Stomach smooth muscle (tissue), 2 donors: ENCODE measurements around the gene ADARB2.

Experiments
- H3K27ac ChIP-seq: one replicate; pipeline ENCODE4 v1.7.0; 2013; ENCODE audit warnings: mild to moderate bottlenecking, low read length, inconsistent platforms
- H3K27me3 ChIP-seq, 2 donors: one replicate each; pipeline ENCODE4 v1.7.0; 2013; ENCODE audit warnings: low read length in 2 of 2; ENCODE audit not compliant: insufficient read depth in 2 of 2, control insufficient read depth in 1 of 2
- H3K36me3 ChIP-seq, 2 donors: one replicate each; pipeline ENCODE4 v1.7.0; 2013; ENCODE audit warnings: low read length in 2 of 2; ENCODE audit not compliant: control insufficient read depth in 2 of 2, insufficient read depth in 2 of 2
- H3K4me1 ChIP-seq: one replicate; pipeline ENCODE4 v1.7.0; 2013; ENCODE audit warnings: low read length; ENCODE audit not compliant: control insufficient read depth, insufficient read depth
- H3K4me3 ChIP-seq, 2 donors: one replicate each; pipeline ENCODE4 v1.7.0; 2013; ENCODE audit warnings: low read length in 2 of 2
- H3K9ac ChIP-seq, 2 donors: one replicate each; pipeline ENCODE4 v1.7.0; 2013; ENCODE audit warnings: low read length in 2 of 2, mild to moderate bottlenecking in 1 of 2
- H3K9me3 ChIP-seq, 2 donors: one replicate each; pipeline ENCODE4 v1.7.0; 2013; ENCODE audit warnings: low read length in 2 of 2; ENCODE audit not compliant: control insufficient read depth in 2 of 2
- donor health status: healthy.
- donor health status: Pancreatic carcinoma.

The ADARB2 gene

DNA sequence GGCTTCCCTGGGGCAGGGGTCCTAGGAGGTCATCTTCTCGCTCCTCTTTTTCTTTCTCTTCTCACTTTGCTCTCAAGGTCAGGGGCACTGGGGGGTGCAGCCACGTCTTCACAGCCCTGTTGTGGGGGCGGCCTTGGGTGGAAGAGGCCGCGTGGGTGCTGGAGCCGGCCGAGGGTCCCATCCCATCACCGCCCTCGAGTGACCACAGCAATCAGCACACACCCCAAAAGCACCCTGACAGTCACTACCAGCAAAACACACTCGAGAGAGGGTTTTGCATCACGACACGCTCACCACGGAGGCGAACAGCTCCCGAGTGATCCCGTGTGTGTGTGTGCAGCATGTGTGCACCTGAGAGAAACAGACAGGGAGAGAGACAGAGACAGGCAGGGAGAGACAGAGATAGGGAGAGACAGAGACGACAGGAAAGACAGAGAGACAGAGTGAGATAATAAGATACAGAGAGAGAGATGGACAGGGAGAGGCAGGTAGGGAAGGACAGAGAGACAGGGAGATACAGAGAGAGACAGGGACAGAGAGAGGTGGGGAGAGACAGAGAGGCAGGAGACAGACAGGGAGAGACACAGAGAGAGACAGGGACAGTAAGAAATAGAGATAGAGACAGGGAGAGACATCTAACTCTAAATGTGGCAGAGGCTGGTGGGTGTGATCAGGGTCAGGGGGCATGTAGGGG lies 580.3 kb downstream of the ADARB2 start:
- Histone ChIP-seq H3K9me3 (no peaks in the 10 kb centered on the region), H3K4me3 (no peak overlapping the region), H3K9ac (no peak overlapping the region), H3K27ac (no peak overlapping the region), H3K4me1 (no peaks in the 10 kb centered on the region), H3K27me3 (peaks cover 0 to 3% of the 10 kb centered on the region in 2 donors), H3K36me3 (no peaks in the 10 kb centered on the region)

DNA sequence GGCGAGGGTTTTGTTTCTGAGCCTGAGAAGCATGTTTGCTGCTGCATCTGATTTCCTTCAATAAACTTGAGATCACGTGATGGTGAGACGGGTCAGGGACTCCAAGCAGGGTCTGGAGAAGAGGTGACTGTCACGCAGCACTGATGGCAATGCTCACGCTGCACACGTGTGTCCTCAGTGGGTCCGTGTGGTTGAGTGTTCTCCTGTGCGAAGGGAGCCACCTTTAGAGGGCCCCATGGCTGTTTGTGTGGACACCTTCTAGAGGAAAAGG lies 580.8 kb downstream of the ADARB2 start:
- Histone ChIP-seq H3K27ac (no peak overlapping the region), H3K4me3 (no peak overlapping the region), H3K36me3 (no peaks in the 10 kb centered on the region), H3K9me3 (no peaks in the 10 kb centered on the region), H3K4me1 (no peaks in the 10 kb centered on the region), H3K27me3 (peaks cover 0 to 3% of the 10 kb centered on the region in 2 donors), H3K9ac (no peak overlapping the region)

DNA sequence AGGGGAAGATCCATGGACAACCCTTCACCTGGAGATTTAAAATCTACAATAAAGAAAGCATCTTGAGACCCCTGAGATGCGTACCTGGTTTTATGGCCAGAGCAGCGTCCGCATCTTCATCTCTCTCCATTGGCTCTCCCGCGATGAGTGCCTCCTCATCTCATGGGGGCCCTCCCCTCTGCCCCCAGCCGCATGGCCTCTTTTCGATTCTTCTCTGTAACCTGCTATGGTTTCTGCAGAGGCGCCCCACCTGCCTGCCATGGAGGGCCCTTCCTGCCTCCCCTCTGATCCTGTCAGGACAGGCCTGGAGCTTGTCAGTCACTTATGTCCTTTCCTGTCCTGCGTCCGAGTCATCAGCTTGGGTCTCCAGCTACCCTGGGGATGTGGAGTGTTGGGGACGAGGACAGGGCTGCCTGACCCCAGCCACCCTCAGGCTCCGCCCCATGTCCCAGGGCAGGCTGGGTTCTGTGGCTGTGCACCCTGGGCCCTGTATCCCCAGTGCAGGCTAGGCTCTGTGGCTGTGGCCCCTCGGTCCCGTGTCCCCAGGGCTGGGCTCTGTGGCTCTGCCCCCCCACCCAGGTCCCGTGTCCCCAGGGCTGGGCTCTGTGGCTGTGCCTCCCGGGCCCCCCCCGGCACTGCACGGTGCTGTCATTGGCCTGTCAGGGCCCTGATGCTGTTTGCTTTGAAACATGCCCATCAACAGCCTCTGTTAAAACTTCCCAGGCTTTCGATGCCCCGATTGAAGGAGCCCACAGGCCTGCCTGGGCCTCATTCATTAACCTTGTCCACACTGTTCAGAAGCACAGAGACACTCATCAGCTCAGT lies 581.3 kb downstream of the ADARB2 start:
- H3K27ac ChIP-seq, result no peak overlapping the region
- no peaks in the 10 kb centered on the region for H3K36me3 ChIP-seq
- no peaks in the 10 kb centered on the region for H3K9me3 ChIP-seq
- no peak overlapping the region for H3K9ac ChIP-seq
- no peak overlapping the region for H3K4me3 ChIP-seq
- H3K4me1 ChIP-seq, result no peaks in the 10 kb centered on the region
- peaks cover 0 to 3% of the 10 kb centered on the region in 2 donors for H3K27me3 ChIP-seq

DNA sequence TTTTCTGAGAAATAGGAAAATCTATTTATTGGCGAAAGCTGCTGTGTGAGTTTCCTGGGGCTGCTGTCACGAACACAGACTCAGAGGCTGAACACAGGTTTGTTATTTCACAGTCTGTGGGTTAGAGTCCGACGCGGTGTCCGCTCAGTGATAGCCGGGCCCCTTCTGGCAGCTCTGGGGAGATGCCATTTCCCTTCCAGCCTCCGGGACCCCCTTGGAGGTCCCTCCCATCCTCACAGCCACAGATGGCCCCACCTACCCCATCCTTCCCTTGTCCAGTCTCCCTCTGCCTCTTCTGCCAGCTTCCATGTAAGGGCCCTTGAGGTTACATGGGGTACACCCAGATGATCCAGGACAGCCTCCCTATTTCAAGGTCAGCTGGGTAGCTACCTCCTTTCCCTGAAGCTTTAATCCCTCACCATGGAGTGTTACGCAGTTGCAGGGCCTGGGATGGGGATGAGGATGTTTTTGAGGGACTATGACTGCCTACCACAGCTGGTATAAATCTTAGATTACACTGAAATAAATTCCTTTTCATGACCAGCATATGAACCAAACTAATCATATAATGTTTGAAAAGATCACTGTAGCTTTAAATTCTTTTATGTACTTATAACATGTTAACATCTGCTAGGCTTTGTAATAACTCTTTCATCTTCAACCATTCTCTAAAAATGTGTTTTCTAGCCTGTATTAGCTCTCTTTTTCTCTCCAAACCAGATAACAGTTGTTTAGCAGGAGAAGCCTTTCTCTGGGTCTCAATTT lies 582.6 kb downstream of the ADARB2 start:
- Histone ChIP-seq H3K36me3 (no peaks in the 10 kb centered on the region), H3K9ac (no peak overlapping the region), H3K27me3 (peaks cover 5 to 8% of the 10 kb centered on the region in 2 donors)

DNA sequence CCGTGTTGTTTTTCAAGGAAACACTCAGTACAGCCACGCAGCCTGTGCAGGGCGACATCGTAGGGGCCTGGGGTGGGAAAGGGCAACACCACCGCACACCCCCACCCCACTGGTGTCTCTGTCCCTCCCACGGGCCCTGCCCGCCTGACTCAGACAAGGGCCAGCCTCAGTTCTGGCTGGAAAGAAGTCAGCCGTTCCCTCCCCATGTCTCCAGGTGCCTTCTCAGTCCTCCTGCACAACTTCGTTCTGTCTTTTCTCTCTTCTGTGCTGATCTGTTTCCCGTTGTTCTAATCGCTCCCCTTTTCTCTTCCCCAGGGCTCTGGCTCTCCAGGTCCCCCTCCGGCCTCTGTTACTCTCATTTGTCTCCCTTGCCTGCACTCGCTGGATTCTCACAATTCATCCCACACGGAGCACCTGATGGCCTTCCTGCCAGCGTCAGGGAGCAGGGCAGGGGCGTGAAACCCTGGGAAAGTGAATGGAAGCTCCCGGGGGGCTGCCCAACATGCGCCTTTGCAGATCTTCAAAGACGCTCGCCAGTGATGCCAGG lies 583.4 kb downstream of the ADARB2 start:
- H3K27ac ChIP-seq, result no peak overlapping the region
- H3K36me3 ChIP-seq, result no peaks in the 10 kb centered on the region
- no peak overlapping the region for H3K4me3 ChIP-seq
- H3K9me3 ChIP-seq, result no peaks in the 10 kb centered on the region
- peaks cover 5 to 8% of the 10 kb centered on the region in 2 donors for H3K27me3 ChIP-seq
- no peak overlapping the region for H3K9ac ChIP-seq
- H3K4me1 ChIP-seq, result no peaks in the 10 kb centered on the region

More for the DNA sequence above, 582.6 kb downstream of the ADARB2 start:
- no peak overlapping the region for H3K27ac ChIP-seq
- no peaks in the 10 kb centered on the region for H3K9me3 ChIP-seq
- H3K4me1 ChIP-seq, result no peaks in the 10 kb centered on the region
- no peak overlapping the region for H3K4me3 ChIP-seq

DNA sequence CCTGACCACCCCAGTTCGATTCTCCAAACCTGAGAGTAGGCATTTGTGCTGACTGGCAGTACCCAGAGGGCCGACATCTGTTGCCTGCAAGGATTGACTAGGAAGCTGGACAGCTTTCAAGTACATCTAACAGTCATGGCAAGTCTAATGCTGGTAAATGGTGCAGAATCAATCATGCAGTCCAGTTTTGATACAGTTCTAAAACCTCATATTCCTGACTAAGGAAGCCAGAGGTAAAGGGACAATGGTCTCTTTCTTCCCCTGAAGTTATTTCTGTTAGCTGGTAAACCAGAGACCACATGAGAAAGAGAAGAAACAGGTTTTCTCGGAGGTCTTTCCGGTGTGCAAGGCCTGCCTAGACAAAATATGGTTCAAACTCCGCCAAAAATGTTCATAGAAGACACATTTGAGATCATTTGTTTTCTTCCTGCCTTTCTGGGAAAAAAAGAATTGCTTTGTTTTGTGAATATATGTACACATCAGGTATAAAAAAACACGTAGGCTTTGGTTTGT lies 584.0 kb downstream of the ADARB2 start:
- H3K9me3 ChIP-seq, result no peaks in the 10 kb centered on the region
- no peaks in the 10 kb centered on the region for H3K36me3 ChIP-seq
- H3K27ac ChIP-seq, result no peak overlapping the region
- no peak overlapping the region for H3K9ac ChIP-seq
- H3K4me1 ChIP-seq, result no peaks in the 10 kb centered on the region
- H3K27me3 ChIP-seq, result peaks cover 5 to 8% of the 10 kb centered on the region in 2 donors
- no peak overlapping the region for H3K4me3 ChIP-seq

DNA sequence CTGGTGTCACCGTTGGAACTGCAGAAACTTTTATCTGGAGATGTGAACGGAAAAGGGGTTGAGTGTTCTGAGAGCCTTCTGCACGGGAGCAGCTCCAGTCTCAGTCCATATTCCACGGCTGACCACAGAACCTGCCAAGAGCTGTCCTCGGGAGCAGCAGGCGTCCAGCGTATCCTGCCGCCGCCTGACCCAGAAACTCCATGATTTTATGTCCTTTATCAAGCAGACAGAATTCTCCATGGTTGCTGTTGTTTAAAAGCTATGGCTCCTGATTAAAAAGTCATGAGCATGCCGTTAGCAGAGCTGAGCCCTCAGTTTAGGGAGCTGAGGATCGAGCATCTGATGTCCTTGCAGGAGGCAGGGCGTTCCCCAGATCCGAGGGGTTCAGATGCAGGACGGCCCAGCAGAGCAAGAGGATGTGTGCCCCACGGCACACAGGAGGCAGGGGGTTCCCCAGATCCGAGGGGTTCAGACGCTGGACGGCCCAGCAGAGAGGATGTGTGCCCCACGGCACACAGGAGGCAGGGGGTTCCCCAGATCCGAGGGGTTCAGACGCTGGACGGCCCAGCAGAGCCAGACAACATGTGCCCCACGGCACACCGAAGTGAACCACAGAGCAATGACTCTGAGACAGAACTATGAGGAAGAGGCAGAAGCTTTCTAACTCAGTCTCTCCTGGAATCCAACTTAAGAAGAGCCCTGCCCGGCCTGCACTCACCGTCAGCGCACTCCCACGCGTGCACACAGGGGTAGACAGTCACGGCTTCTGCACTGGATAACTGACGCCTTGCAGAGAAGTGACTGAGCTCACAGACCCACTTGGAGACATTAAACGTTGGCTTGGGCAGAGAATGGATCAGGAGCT lies 584.7 kb downstream of the ADARB2 start:
- H3K9ac ChIP-seq, result no peak overlapping the region
- no peaks in the 10 kb centered on the region for H3K4me1 ChIP-seq
- no peaks in the 10 kb centered on the region for H3K36me3 ChIP-seq
- no peaks in the 10 kb centered on the region for H3K9me3 ChIP-seq
- H3K27me3 ChIP-seq, result peaks cover 5 to 8% of the 10 kb centered on the region in 2 donors
- H3K27ac ChIP-seq, result no peak overlapping the region
- H3K4me3 ChIP-seq, result no peak overlapping the region

DNA sequence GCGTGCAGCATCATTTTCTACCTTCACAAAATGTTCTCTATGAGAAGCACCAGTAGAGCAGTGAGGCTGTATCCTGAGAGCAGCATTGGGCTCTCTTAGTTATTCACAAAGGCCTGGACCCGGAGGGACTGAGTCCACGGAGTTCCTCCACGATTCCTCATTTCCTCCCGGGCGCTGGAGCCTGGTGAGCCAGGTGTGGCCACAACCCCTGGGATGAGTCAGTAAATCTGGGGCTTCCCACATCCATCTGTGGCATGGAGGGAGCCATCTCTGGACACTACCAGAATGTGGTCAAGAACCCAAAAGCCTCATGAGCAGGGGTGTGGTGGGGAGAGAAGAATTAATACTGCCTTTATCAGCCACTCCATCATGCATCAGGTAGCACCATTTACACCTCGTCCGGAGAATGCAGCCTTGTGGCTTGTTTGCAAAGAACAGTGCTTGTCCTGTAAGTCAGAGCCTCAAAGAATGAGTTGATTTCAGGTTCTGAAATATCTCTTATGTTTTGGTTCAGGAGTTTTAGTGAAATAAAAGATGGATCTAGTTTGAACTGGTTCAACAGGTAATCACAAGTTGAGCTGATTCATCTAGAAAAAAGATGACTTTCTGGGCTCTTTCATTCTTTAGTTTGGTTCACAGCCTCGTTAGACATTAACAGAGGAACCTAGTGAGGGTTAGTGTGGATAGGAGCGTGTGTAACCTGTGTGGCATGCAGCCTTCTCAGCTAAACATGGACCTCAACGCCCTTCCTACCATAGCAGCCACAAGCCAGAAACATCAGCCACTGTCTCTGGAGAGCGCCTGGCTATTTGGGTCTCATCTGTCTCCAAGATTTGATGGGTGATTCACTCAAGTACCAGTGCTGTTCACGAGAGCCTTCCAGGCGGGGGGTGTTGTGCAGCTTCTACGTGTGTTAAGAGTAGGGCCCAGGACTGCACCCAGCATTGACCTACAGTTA lies 586.0 kb downstream of the ADARB2 start:
- Histone ChIP-seq H3K4me1 (no peaks in the 10 kb centered on the region), H3K27ac (no peak overlapping the region), H3K4me3 (no peak overlapping the region), H3K9me3 (peaks cover 0 to 4% of the 10 kb centered on the region in 2 donors), H3K27me3 (peaks cover 5% of the 10 kb centered on the region in 2 donors), H3K9ac (no peak overlapping the region), H3K36me3 (no peaks in the 10 kb centered on the region)

DNA sequence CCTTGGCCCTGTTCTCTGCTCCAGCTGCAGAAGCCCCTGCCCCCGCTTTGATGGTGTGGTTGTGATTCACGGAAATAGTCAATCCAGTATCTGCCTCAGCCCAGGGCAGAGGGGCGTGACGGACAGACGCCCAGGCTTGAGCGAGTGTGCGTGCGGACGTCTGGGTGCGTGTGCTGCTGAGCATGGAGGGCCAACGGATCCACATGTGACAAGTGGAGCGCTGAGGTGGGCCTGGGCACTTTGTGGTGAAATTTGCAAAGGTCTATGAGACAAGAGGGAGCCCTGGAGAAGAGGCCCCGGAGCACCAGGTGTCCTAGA lies 586.7 kb downstream of the ADARB2 start:
- Histone ChIP-seq H3K9me3 (peaks cover 0 to 8% of the 10 kb centered on the region in 2 donors), H3K27ac (no peak overlapping the region), H3K4me1 (no peaks in the 10 kb centered on the region), H3K9ac (no peak overlapping the region), H3K4me3 (no peak overlapping the region), H3K36me3 (no peaks in the 10 kb centered on the region), H3K27me3 (peaks cover 5% of the 10 kb centered on the region in 2 donors)
